ENCODE measurements around the gene FBF1.

FBF1 gene

GRCh38 chr17:75914643-75915267, 26.1 kb downstream of the FBF1 start:
- no peak for TF ChIP-seq POLR2A (IDR thresholded peaks at IDR 0.05; ENCODE audit: low read depth, low read length)
- DNase-seq (ENCODE audit: insufficient read length, low spot score), result no peak
- FAIRE-seq, result no peak

DNA sequence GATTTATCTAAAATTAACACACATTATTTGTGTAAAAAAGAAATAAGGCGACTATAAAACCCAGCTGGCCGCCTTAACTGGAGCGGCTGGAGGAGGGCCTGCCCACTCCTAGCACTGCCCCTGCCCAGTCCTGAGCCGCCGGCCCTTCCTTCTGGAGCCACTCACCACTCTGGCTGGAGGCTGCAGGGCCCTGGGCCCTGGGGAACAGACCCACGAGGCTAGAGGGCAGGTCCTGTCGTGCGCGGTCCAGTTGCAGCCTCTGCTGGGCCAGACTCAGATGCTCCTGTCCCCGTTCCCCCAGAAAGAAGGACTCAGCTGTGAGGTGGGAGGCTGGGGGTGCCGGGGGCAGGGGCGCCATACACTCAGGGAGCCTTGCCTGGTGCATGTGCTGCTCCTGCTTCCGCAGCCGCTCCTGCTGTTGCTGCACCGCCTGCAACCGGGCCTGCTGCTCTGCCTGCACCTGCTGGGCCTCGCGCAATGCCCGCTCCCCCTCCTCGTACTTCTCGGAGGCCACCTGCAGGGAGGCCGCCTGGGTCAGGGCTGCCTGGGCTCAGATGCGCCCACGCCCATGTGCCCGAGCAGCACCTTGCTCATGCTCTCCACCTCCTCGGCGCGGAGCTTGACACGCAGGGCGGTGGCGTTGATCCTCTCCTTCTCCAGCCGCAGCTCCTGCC, 27.2 kb downstream of the FBF1 start:
- TF ChIP-seq POLR2A (IDR thresholded peaks at IDR 0.05; ENCODE audit: low read depth, low read length), result no peak
- DNase-seq (ENCODE audit: insufficient read length, low spot score) (no peak), FAIRE-seq (no peak)

- no peak for DNase-seq (ENCODE audit: insufficient read length, low spot score)
- no peak for TF ChIP-seq POLR2A (IDR thresholded peaks at IDR 0.05; ENCODE audit: low read depth, low read length)
- no peak for FAIRE-seq
Measured at GRCh38 chr17:75910699-75911098, 30.1 kb downstream of the FBF1 start.

DNA sequence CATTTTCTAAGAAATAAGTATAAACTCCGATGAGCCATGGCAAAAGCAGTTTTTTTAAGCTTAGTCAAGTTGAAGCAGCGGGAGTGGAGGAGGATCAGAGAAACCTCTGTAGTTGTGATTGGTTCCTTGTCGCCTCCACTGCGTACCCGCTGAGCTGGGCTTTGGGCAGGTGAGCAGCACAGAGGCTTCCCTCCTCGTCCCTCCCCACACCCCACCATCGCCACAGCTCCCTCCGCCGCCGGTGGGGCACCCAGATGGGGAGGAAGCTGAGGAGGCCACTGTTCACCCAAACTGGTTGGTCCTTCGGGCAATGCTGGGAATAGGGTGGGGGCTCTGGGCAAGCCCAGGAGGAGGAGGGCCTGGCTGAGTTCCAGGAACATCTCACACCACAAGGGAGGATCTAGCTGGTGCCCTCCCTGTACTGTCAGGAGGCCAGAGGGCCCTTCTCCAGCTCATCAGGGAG, 31.0 kb downstream of the FBF1 start:
- DNase-seq (ENCODE audit: insufficient read length, low spot score), result no peak
- no peak for TF ChIP-seq POLR2A (IDR thresholded peaks at IDR 0.05; ENCODE audit: low read depth, low read length)
- FAIRE-seq, result no peak

GRCh38 chr17:75909051-75909811, 31.6 kb downstream of the FBF1 start:
- TF ChIP-seq POLR2A (IDR thresholded peaks at IDR 0.05; ENCODE audit: low read depth, low read length), result no peak
- FAIRE-seq (no peak), DNase-seq (ENCODE audit: insufficient read length, low spot score) (no peak)

DNA sequence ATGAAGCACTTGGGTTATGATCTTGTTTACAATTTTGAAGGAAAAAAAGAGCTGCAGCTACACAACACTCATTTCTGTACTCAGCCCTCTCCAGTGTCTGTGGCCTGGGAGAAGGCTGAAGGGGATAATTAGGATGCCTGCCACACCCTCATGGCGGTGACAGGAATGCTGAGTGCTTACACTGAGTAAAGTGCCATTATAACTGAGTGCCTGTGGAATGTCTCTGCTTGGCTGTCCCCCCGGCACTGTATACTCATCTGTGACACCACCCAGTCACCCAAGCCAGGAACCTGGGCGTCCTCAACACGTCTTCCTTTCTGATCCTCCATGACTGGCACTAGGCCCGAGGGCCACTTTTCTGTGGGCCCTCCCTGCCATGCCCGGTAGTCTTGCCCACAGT, 32.6 kb downstream of the FBF1 start:
- no peak for TF ChIP-seq POLR2A (IDR thresholded peaks at IDR 0.05; ENCODE audit: low read depth, low read length)
- DNase-seq (ENCODE audit: insufficient read length, low spot score), result no peak
- FAIRE-seq, result no peak

- no peak for DNase-seq (ENCODE audit: insufficient read length, low spot score)
- no peak for FAIRE-seq
- no peak for TF ChIP-seq POLR2A (IDR thresholded peaks at IDR 0.05; ENCODE audit: low read depth, low read length)
Measured at GRCh38 chr17:75906143-75906884, 34.5 kb downstream of the FBF1 start.

DNA sequence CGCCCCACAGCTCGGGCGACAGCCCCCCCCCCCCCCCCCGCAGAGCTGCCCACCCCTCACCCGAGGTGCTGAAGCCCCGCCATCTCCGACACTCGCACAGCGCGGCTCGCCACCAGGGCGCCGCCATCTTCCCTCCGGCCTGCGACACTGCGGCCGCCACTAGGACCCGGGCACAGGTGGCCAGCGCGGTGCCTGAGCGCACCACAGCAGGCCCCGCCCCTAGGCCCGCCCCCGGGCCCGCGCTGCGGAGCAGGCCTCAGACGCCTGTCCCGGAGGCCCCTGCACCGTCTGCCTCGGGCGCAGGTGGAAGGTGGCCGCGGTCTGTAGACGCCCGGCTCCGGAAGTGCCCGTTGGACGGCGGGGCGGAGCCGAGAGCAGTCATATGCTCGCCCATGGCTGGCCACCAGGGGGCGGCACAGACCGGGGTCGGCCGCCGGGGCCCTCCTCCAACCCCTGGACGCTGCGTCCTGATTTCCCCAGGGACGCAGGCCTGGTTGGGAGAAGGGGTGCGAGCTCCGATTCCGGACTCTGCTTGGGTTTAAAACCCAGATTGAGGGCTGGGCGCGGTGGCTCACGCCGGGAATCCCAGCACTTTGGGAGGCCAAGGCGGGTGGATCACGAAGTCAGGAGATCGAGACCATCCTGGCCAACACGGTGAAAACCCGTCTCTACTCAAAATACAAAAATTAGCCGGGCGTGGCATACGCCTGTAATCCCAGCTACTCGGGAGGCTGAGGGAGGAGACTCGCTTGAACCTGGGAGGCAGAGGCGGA, 35.9 kb downstream of the FBF1 start, which contains the start of gene MRPL38:
MRPL38 (minus strand) TSS at position 136 of the 773 bp plus-strand sequence; CDS start at position 127, 9 bp downstream.
- FAIRE-seq (no peak), DNase-seq (ENCODE audit: insufficient read length, low spot score) (peak; percentile 99)
- TF ChIP-seq POLR2A (IDR thresholded peaks at IDR 0.05; ENCODE audit: low read depth, low read length), result peak; percentile 95

GRCh38 chr17:75902406-75902805, 38.4 kb downstream of the FBF1 start:
- DNase-seq (ENCODE audit: insufficient read length, low spot score) (no peak), FAIRE-seq (no peak)
- no peak for TF ChIP-seq POLR2A (IDR thresholded peaks at IDR 0.05; ENCODE audit: low read depth, low read length)

DNA sequence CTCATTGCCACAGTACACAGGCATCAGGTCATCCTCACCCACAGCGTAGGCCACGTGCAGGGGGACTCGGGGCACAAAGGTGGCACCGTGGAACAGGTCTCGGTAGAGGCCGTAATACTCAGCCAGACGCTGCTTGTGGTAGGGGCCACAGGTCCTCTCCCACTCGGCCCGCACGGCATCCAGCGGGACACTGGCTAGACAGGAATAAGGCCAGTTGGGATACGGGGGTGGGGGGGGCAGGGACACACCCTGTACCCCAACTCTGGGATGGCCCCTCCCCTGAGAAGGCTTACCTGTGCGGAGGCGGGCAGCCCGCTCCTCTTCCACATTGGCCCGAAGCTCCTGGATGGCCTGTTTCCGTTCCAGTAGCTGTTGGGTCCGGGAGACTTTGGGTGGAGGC, 39.1 kb downstream of the FBF1 start:
- no peak for TF ChIP-seq POLR2A (IDR thresholded peaks at IDR 0.05; ENCODE audit: low read depth, low read length)
- DNase-seq (ENCODE audit: insufficient read length, low spot score) (no peak), FAIRE-seq (no peak)

DNA sequence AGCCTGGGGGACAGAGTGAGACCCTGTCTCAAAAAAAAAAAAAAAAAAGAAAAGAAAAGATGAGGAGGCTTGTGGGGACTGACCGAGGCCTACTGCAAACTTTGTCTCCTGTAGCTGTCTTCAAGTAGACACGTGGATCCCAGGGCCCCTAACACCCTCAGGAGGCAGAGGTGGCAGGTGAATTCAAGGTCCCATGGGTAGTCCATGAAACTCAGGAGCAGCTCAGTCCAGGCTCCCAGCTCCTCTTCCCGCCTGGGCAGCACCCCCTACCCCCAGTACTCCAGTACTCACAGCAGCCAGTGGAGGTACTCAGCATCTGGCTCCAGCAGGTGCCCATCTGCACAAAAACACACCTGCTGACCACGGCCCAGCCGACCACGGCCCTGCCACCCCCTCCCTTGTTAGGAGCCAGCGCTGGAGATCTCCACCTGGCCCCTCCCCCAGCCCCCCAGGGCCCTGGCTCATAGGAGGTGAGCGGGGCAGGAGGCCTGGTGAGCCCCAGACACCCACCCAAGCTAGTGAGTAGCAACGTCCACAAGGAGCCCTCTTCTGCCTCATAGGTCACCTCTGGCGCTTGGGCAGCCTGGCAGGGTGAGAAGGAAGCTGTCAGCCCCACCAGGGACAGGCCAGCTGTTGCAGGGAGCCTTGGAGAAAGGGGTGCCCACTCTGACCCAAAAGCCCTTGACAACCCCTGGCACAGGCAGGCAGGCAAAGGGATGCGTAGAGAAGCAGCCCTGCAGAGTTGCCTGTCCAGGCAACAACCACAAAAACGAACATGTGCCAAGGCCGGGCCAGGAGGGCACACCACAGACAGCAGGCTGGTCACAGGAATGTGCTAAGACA, 39.9 kb downstream of the FBF1 start:
- TF ChIP-seq POLR2A (IDR thresholded peaks at IDR 0.05; ENCODE audit: low read depth, low read length), result no peak
- DNase-seq (ENCODE audit: insufficient read length, low spot score) (no peak), FAIRE-seq (no peak)

- no peak for TF ChIP-seq POLR2A (IDR thresholded peaks at IDR 0.05; ENCODE audit: low read depth, low read length)
- no peak for FAIRE-seq
- DNase-seq (ENCODE audit: insufficient read length, low spot score), result no peak
Measured at GRCh38 chr17:75899767-75900468, 40.9 kb downstream of the FBF1 start.

Data from H54 (cell line).